CD4-positive, alpha-beta T cell treated with Interleukin-4 for 4 hours (primary cell): ENCODE results near the gene ANKRD6.
"Not testable (repeated sequence)": the region's sequence is repeated elsewhere in the genome, so short reads cannot be mapped to it uniquely, and the experiment has no call there.

Experiments
- DNase-seq: peaks from one replicate; pipeline ENCODE4 v3.0.0-alpha.2; 2020

ANKRD6 gene

GRCh38 chr6:89432875-89433251 lies at the start of gene ANKRD6:
Gene ANKRD6 (plus strand): TSS chr6:89433152. CDS start chr6:89566977, 133,825 bp downstream.
- peak; percentile 67 for DNase-seq

- no peak for DNase-seq
Observed at GRCh38 chr6:89385156-89385667, 47.7 kb upstream of the ANKRD6 start.

- no peak for DNase-seq
Observed at GRCh38 chr6:89385846-89386245, 47.1 kb upstream of the ANKRD6 start.

- DNase-seq = no peak
Observed at GRCh38 chr6:89386917-89387491, 45.9 kb upstream of the ANKRD6 start.

GRCh38 chr6:89387516-89388201 lies 45.3 kb upstream of the ANKRD6 start:
- no peak for DNase-seq

- no peak for DNase-seq
Observed at GRCh38 chr6:89388846-89389245, 44.1 kb upstream of the ANKRD6 start.

- no peak for DNase-seq
Observed at GRCh38 chr6:89392823-89393222, 40.1 kb upstream of the ANKRD6 start.

- no peak for DNase-seq
Observed at GRCh38 chr6:89393659-89394058, 39.3 kb upstream of the ANKRD6 start.

GRCh38 chr6:89397884-89398283 lies 35.1 kb upstream of the ANKRD6 start:
- DNase-seq = not testable (repeated sequence)

GRCh38 chr6:89398762-89399525 lies 34.0 kb upstream of the ANKRD6 start:
- DNase-seq = no peak

GRCh38 chr6:89400050-89400449 lies 32.9 kb upstream of the ANKRD6 start:
- DNase-seq = no peak

- no peak for DNase-seq
Observed at GRCh38 chr6:89400912-89401399, 32.0 kb upstream of the ANKRD6 start.

- no peak for DNase-seq
Observed at GRCh38 chr6:89402776-89403175, 30.2 kb upstream of the ANKRD6 start.

GRCh38 chr6:89404512-89404911 lies 28.4 kb upstream of the ANKRD6 start:
- DNase-seq = no peak

- DNase-seq = no peak
Observed at GRCh38 chr6:89406141-89406540, 26.8 kb upstream of the ANKRD6 start.

- DNase-seq = no peak
Observed at GRCh38 chr6:89409461-89410035, 23.4 kb upstream of the ANKRD6 start.

- no peak for DNase-seq
Observed at GRCh38 chr6:89410231-89410761, 22.7 kb upstream of the ANKRD6 start.

GRCh38 chr6:89410788-89411144 lies 22.2 kb upstream of the ANKRD6 start:
- DNase-seq = no peak

GRCh38 chr6:89411145-89412070 lies 21.5 kb upstream of the ANKRD6 start:
- no peak for DNase-seq

- DNase-seq = peak; percentile 60
Observed at GRCh38 chr6:89412071-89413005, 20.6 kb upstream of the ANKRD6 start, which contains the start of gene RRAGD. Gene RRAGD (minus strand): TSS chr6:89412273. CDS start chr6:89411993, 280 bp downstream.

- no peak for DNase-seq
Observed at GRCh38 chr6:89413006-89413400, 19.9 kb upstream of the ANKRD6 start.
